A549 (cell line): ENCODE data around the gene KCNH3. TPM values are rescaled to one million over a fixed set of nuclear protein-coding genes. Genes with fewer than 3 reads are reported as not detected.

Experiments used
- ATAC-seq, 2 experiments: fragments of 200-7000 bp in 1 of 2; fragments of >200 bp in 1 of 2; cut with Nextera tagmentation in 1 of 2; cut with Tn5 transposase in 1 of 2; 3 replicates each; pipeline versions ENCODE4 v1.8.0 to v1.9.1; 2018 to 2020; ENCODE audit warnings: mild to moderate bottlenecking in 1 of 2, moderate library complexity in 1 of 2
- CTCF ChIA-PET: fragments of 300-600 bp; sonication (Branson Sonifier 250); formaldehyde crosslinking; extraction: SDS; loops from one replicate; lab custom pipeline; 2021; ENCODE audit warnings: antibody characterized with exemption, inconsistent platforms; lab: Yijun Ruan, JAX
- POLR2A ChIA-PET: fragments of 350-600 bp; formaldehyde crosslinking; extraction: SDS; loops from one replicate; lab custom pipeline; 2021; ENCODE audit warnings: antibody characterized with exemption, inconsistent platforms; lab: Yijun Ruan, JAX
- DNase-seq, 2 experiments: peaks; one replicate each; pipeline versions ENCODE4 v3.0.0 to v3.0.0-alpha.2; 2011 to 2016; ENCODE audit warnings: low read depth in 1 of 2, low spot score in 1 of 2
- FAIRE-seq: peaks from 2 replicates; lab custom pipeline; 2011; peaks lifted over from hg19 to GRCh38; lab: Jason Lieb, UNC
- H3K27ac ChIP-seq, 2 experiments: fragments of >200 bp; sonication (Bioruptor Twin); formaldehyde crosslinking; 3 replicates each; pipeline ENCODE4 v1.5.1; 2016 to 2017
- H3K4me1 ChIP-seq: fragments of >200 bp; sonication (Bioruptor Twin); formaldehyde crosslinking; 3 replicates; pipeline ENCODE4 v1.6.1; 2016
- H3K4me2 ChIP-seq: fragments of >200 bp; sonication (Bioruptor Twin); formaldehyde crosslinking; 3 replicates; pipeline ENCODE4 v1.6.1; 2016
- H3K4me3 ChIP-seq: fragments of >200 bp; sonication (Bioruptor Twin); formaldehyde crosslinking; 3 replicates; pipeline ENCODE4 v1.5.1; 2016
- H3K9me3 ChIP-seq: fragments of >200 bp; sonication (Bioruptor Twin); formaldehyde crosslinking; 3 replicates; pipeline ENCODE4 v1.6.1; 2016
- BCL3 ChIP-seq: fragments of >200 bp; sonication (Bioruptor Twin); formaldehyde crosslinking; IDR thresholded peaks from 3 replicates; pipeline ENCODE4 v1.6.1; 2016
- CBX2 ChIP-seq: fragments of 200-600 bp; sonication (generic); IDR thresholded peaks from 2 replicates; pipeline ENCODE4 v1.6.1; 2016; ENCODE audit warnings: low read depth, mild to moderate bottlenecking, borderline replicate concordance
- CBX8 ChIP-seq: fragments of 200-600 bp; sonication (generic); IDR thresholded peaks from 2 replicates; pipeline ENCODE4 v1.6.1; 2016
- CHD4 ChIP-seq: fragments of 200-600 bp; sonication (generic); IDR thresholded peaks from 2 replicates; pipeline ENCODE4 v1.6.1; 2016; ENCODE audit warnings: antibody characterized with exemption, mild to moderate bottlenecking, borderline replicate concordance
- EHF ChIP-seq: fragments of 250-450 bp; sonication (Bioruptor Pico); IDR thresholded peaks from 2 replicates; pipeline ENCODE4 v1.5.0; 2020; ENCODE audit warnings: mild to moderate bottlenecking
- EHMT2 ChIP-seq: fragments of 200-600 bp; sonication (generic); IDR thresholded peaks from 2 replicates; pipeline ENCODE4 v1.6.1; 2016; ENCODE audit warnings: antibody characterized with exemption, low read depth, mild to moderate bottlenecking, moderate library complexity
- ELK1 ChIP-seq: fragments of 150-350 bp; IDR thresholded peaks from 2 replicates; pipeline ENCODE4 v1.6.1; 2014; ENCODE audit warnings: low read depth, mild to moderate bottlenecking, low read length
- ESRRA ChIP-seq: fragments of 150-350 bp; IDR thresholded peaks from 2 replicates; pipeline ENCODE4 v1.6.1; 2014; ENCODE audit warnings: mild to moderate bottlenecking, low read length, borderline replicate concordance
- FOSB ChIP-seq: fragments of 250-450 bp; sonication (Bioruptor Pico); IDR thresholded peaks from 2 replicates; pipeline ENCODE4 v1.5.0; 2020; ENCODE audit warnings: mild to moderate bottlenecking, moderate library complexity
- HOXB13 ChIP-seq: fragments of 250-450 bp; sonication (Bioruptor Pico); IDR thresholded peaks from 2 replicates; pipeline ENCODE4 v1.5.0; 2020; ENCODE audit warnings: low read depth, mild to moderate bottlenecking, moderate library complexity
- HOXB5 ChIP-seq: fragments of 250-450 bp; sonication (Bioruptor Pico); IDR thresholded peaks from 2 replicates; pipeline ENCODE4 v1.5.0; 2020; ENCODE audit warnings: mild to moderate bottlenecking, moderate library complexity
- JUNB ChIP-seq: fragments of >200 bp; sonication (Bioruptor Twin); formaldehyde crosslinking; IDR thresholded peaks from 2 replicates; pipeline ENCODE4 v1.6.1; 2016
- KDM1A ChIP-seq: fragments of 200-600 bp; sonication (generic); IDR thresholded peaks from 2 replicates; pipeline ENCODE4 v1.6.1; 2016; ENCODE audit warnings: low read depth, mild to moderate bottlenecking
- MAFK ChIP-seq: fragments of 450-650 bp; IDR thresholded peaks from 2 replicates; pipeline ENCODE4 v1.6.1; 2014; ENCODE audit not compliant: partially characterized antibody
- NFE2L2 ChIP-seq: fragments of 150-350 bp; conservative IDR thresholded peaks from 2 replicates; pipeline ENCODE4 v1.6.1; 2014; ENCODE audit warnings: low read length
- PHF8 ChIP-seq: fragments of 200-600 bp; sonication (generic); IDR thresholded peaks from 2 replicates; pipeline ENCODE4 v1.6.1; 2016; ENCODE audit warnings: low read depth, mild to moderate bottlenecking, antibody characterized with exemption, moderate library complexity, borderline replicate concordance
- RCOR1 ChIP-seq: fragments of 150-350 bp; IDR thresholded peaks from 2 replicates; pipeline ENCODE4 v1.6.1; 2014; ENCODE audit warnings: antibody characterized with exemption, low read length, low read depth
- SMC3 ChIP-seq: fragments of >200 bp; sonication (Bioruptor Twin); formaldehyde crosslinking; IDR thresholded peaks from 3 replicates; pipeline ENCODE4 v1.6.1; 2018; ENCODE audit warnings: inconsistent platforms
- USF2 ChIP-seq: fragments of 450-650 bp; IDR thresholded peaks from 2 replicates; pipeline ENCODE4 v1.6.1; 2014; ENCODE audit warnings: antibody characterized with exemption
- WGBS: methylation state at CpG from one replicate; pipeline ENCODE4 v1.1.6; 2017; ENCODE audit errors: missing lambda C conversion rate; 5-methylcytosine and 5-hydroxymethylcytosine counted together
- polyA plus RNA-seq, 4 experiments: library from polyadenylated mRNA; depleted of rRNA in 3 of 4; stranded (reverse); fragments of >200 nt; fragmentation: RNase III in 1 of 4; extraction: RNeasy Plus Mini Kit Qiagen cat#74134 plus additional on column Dnase treatment in 1 of 4; gene quantifications; 2 replicates in 3 of 4; 3 replicates in 1 of 4; pipeline ENCODE4 v1.2.3, GENCODE V29; 2011 to 2017

KCNH3 gene
- polyA plus RNA-seq, 2 of the 4 experiments (the other 2 are of a cell fraction), result 1.0 to 2.2 TPM

- H3K4me2 ChIP-seq, result no peak overlapping the region
- CTCF ChIA-PET, result interaction anchor here (0.8 to 6.8 kb wide), 4 partner anchors 9 to 211 kb away, joined by 3 to 56 read pairs (median 8); no protein-coding TSS in a partner anchor
- TF ChIP-seq KDM1A (no peak), CBX8 (no peak), PHF8 (no peak), USF2 (no peak), ELK1 (no peak), JUNB (no peak), MAFK (no peak), CBX2 (no peak), CHD4 (no peak), EHMT2 (no peak), SMC3 (no peak), BCL3 (no peak), FOSB (CRISPR knock-in tag) (no peak), RCOR1 (no peak), NFE2L2 (no peak), HOXB5 (no peak)
- TF ChIP-seq, all 56 proteins: peak for 0
- Histone ChIP-seq H3K4me1 (peaks cover 18% of the 10 kb centered on the region; the same call in 2 of the 3 replicates), H3K27ac (no peak overlapping the region), H3K4me3 (no peak overlapping the region), H3K9me3 (no peaks in the 10 kb centered on the region)
- DNase-seq (no peak), ATAC-seq (no peak), FAIRE-seq (no peak)
- WGBS, result 91% methylated on average over 7 of the region's 7 CpGs
- POLR2A ChIA-PET, result no interaction called here
Measured at GRCh38 chr12:49541911-49542505, 3.2 kb downstream of the KCNH3 start.

GRCh38 chr12:49542592-49543160 is 3.8 kb downstream of the KCNH3 start:
- Histone ChIP-seq H3K4me1 (peaks cover 11% of the 10 kb centered on the region; the same call in 2 of the 3 replicates), H3K4me3 (no peak overlapping the region), H3K27ac (no peak overlapping the region), H3K4me2 (no peak overlapping the region), H3K9me3 (no peaks in the 10 kb centered on the region)
- ChIA-PET CTCF (interaction anchor here (0.8 to 6.8 kb wide), 4 partner anchors 9 to 211 kb away, joined by 3 to 56 read pairs (median 8); no protein-coding TSS in a partner anchor), POLR2A (no interaction called here)
- ATAC-seq (no peak), DNase-seq (no peak), FAIRE-seq (no peak)
- 93% methylated on average over 15 of the region's 15 CpGs for WGBS
- TF ChIP-seq CHD4, result no peak
- TF ChIP-seq HOXB13 (CRISPR knock-in tag), result no peak
- TF ChIP-seq ESRRA, result no peak
- no peak for TF ChIP-seq USF2
- no peak for TF ChIP-seq EHF
